SJSA1 (cell line): ENCODE data around the gene PRIM2. TPM values are rescaled to one million over a fixed set of nuclear protein-coding genes. Genes with fewer than 3 reads are reported as not detected.
"Not testable (repeated sequence)": the region's sequence is repeated elsewhere in the genome, so short reads cannot be mapped to it uniquely, and the experiment has no call there.

Experiments
- DNase-seq, 2 experiments: peaks; one replicate each; pipeline ENCODE4 v3.0.0-alpha.2; 2015 to 2020; ENCODE audit warnings: low spot score in 2 of 2, low read depth in 1 of 2
- H3K27ac ChIP-seq: fragments of 250-450 bp; sonication (Bioruptor Pico); 2 replicates; pipeline ENCODE4 v1.5.1; 2020; ENCODE audit warnings: mild to moderate bottlenecking, moderate library complexity
- H3K27me3 ChIP-seq: fragments of 250-450 bp; sonication (Bioruptor Pico); replicated peaks from 2 replicates; pipeline ENCODE4 v1.5.1; 2020; ENCODE audit warnings: mild to moderate bottlenecking, moderate library complexity
- H3K36me3 ChIP-seq: fragments of 250-450 bp; sonication (Bioruptor Pico); 2 replicates; pipeline ENCODE4 v1.5.1; 2020; ENCODE audit warnings: mild to moderate bottlenecking
- H3K4me1 ChIP-seq: fragments of 250-450 bp; sonication (Bioruptor Pico); replicated peaks from 2 replicates; pipeline ENCODE4 v1.6.1; 2021; ENCODE audit warnings: mild to moderate bottlenecking
- H3K4me3 ChIP-seq: fragments of 250-450 bp; sonication (Bioruptor Pico); 2 replicates; pipeline ENCODE4 v1.5.1; 2020; ENCODE audit warnings: mild to moderate bottlenecking
- H3K9me3 ChIP-seq: fragments of 250-450 bp; sonication (Bioruptor Pico); replicated peaks from 2 replicates; pipeline ENCODE4 v1.5.1; 2020; ENCODE audit warnings: mild to moderate bottlenecking
- total RNA-seq: library from RNA; depleted of rRNA; stranded (reverse); fragments of >200 nt; shearing (Covaris generic); gene quantifications from 2 replicates; pipeline ENCODE4 v1.2.3, GENCODE V29; 2014

Gene PRIM2
- total RNA-seq, 1 experiment from 2014 or later = 58.0 TPM

DNA sequence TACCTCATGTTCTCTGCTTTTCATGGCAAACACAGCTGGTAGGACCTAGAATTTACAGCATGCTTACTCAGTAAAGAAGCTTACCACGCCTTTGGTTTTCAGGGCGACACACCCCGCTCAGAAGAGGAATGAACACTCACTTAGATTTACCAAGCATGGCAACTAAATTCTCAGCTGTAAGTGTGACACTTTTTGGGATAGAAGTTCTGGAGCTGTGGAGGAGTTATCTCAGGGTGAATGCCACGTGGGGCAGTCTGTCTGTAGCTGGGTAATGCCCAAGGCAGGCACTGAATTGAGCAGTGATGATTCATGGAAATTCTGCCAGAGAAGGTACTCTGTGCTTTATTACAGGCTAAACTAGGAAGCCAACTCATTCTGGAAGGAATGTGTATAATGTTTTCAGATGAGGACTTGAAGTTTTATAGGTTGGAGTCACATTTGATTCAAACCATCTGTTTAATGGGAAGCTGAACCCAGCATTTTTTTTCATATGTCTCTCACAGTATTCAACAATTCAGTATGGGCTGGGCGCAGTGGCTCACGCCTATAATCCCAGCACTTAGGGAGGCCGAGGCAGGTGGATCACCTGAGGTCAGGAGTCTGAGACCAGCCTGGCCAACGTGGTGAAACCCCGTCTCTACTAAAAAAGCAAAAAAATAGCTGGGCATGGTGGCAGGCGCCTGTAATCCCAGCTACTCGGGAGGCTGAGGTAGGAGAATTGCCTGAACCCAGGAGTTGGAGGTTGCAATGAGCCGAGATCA lies 3.5 kb upstream of the PRIM2 start:
- Histone ChIP-seq H3K27me3 (no peaks in the 10 kb centered on the region), H3K4me3 (no peak overlapping the region), H3K4me1 (peaks cover 62% of the 10 kb centered on the region), H3K27ac (peak overlapping the region; percentile 84), H3K36me3 (peaks cover 4% of the 10 kb centered on the region), H3K9me3 (no peaks in the 10 kb centered on the region)
- DNase-seq = peak; percentile 94 to 96

GRCh38 chr6:57315111-57315510 lies 2.3 kb upstream of the PRIM2 start:
- Histone ChIP-seq H3K27me3 (no peaks in the 10 kb centered on the region), H3K4me1 (peaks cover 58% of the 10 kb centered on the region), H3K4me3 (no peak overlapping the region), H3K27ac (peak overlapping the region; percentile 84), H3K9me3 (no peaks in the 10 kb centered on the region), H3K36me3 (peaks cover 16% of the 10 kb centered on the region)
- DNase-seq = no peak

- DNase-seq = no peak
- H3K36me3 ChIP-seq = peaks cover 24% of the 10 kb centered on the region
- peaks cover 51% of the 10 kb centered on the region for H3K4me1 ChIP-seq
- H3K27me3 ChIP-seq = no peaks in the 10 kb centered on the region
- H3K27ac ChIP-seq = peak overlapping the region; percentile 19; the same call in 1 of the 2 replicates
- no peak overlapping the region for H3K4me3 ChIP-seq
- H3K9me3 ChIP-seq = no peaks in the 10 kb centered on the region
Observed at GRCh38 chr6:57315851-57316250, 1.6 kb upstream of the PRIM2 start.

- H3K27me3 ChIP-seq = no peaks in the 10 kb centered on the region
- peaks cover 51% of the 10 kb centered on the region for H3K4me1 ChIP-seq
- peak; percentile 86 to 91 for DNase-seq
- peak overlapping the region; percentile 57 for H3K27ac ChIP-seq
- H3K9me3 ChIP-seq = no peaks in the 10 kb centered on the region
- H3K4me3 ChIP-seq = peak overlapping the region; percentile 49
- H3K36me3 ChIP-seq = peaks cover 32% of the 10 kb centered on the region
Observed at GRCh38 chr6:57316581-57317059, 810 bp upstream of the PRIM2 start.

GRCh38 chr6:57324538-57324937 lies 7.1 kb downstream of the PRIM2 start:
- Histone ChIP-seq H3K27me3 (no peaks in the 10 kb centered on the region), H3K9me3 (no peaks in the 10 kb centered on the region), H3K27ac (no peak overlapping the region), H3K4me1 (no peaks in the 10 kb centered on the region), H3K4me3 (no peak overlapping the region), H3K36me3 (peaks cover 95% of the 10 kb centered on the region)
- no peak for DNase-seq

- H3K4me1 ChIP-seq = no peaks in the 10 kb centered on the region
- no peaks in the 10 kb centered on the region for H3K27me3 ChIP-seq
- H3K36me3 ChIP-seq = peaks cover 91% of the 10 kb centered on the region
- no peaks in the 10 kb centered on the region for H3K9me3 ChIP-seq
- no peak overlapping the region for H3K4me3 ChIP-seq
- no peak overlapping the region for H3K27ac ChIP-seq
- no peak for DNase-seq
Observed at GRCh38 chr6:57327311-57327710, 9.9 kb downstream of the PRIM2 start.

GRCh38 chr6:57328074-57328473 lies 10.6 kb downstream of the PRIM2 start:
- Histone ChIP-seq H3K4me3 (no peak overlapping the region), H3K36me3 (peaks cover 91% of the 10 kb centered on the region), H3K27me3 (no peaks in the 10 kb centered on the region), H3K27ac (no peak overlapping the region), H3K4me1 (no peaks in the 10 kb centered on the region), H3K9me3 (no peaks in the 10 kb centered on the region)
- DNase-seq = no peak

DNA sequence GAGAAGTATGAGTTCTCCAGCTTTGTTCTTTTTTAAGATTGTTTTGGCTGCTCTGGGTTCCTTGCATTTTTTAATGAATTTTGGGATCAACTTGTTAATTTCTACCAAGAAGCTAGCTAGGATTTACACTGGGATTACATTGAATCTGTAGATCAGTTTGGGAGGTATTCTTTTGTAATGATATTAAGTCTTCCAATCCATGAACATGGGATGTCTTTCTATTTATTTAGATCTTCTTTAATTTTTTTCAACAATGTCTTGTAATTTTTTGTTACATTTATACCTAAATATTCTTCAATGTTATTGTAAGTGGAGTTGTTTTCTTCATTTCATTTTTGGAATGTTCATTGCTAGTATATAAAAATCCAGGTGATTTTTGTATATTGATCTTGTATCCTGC lies 12.5 kb downstream of the PRIM2 start:
- no peaks in the 10 kb centered on the region; the same call in 1 of the 2 replicates for H3K9me3 ChIP-seq
- no peaks in the 10 kb centered on the region for H3K4me1 ChIP-seq
- DNase-seq = no peak
- no peaks in the 10 kb centered on the region for H3K27me3 ChIP-seq
- no peak overlapping the region for H3K4me3 ChIP-seq
- H3K27ac ChIP-seq = no peak overlapping the region
- peaks cover 88% of the 10 kb centered on the region for H3K36me3 ChIP-seq

DNA sequence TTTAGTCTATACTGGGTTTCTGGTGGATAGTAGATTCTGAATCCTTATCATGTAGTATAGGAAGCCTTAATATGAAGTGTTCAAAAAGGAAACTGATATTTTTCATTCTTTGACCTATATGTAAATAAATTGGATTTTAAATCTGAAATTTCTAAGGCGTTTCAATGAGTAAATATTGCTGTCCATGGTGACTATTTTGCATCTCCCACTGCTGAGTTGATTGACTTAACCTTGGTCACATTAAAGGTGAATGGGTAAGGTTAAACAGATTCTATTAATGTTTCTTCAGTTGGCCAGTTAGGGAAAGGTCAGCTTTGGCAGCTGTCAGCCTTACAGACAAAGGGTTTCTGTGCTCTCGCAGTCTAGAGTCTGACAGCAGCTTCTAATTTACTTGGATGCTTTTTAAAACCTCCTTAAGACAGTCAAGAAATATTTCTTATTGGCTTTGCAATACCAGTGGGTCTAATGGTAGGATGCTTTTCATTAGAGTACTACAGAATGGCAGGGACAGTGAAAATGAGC lies 24.8 kb downstream of the PRIM2 start:
- Histone ChIP-seq H3K9me3 (no peaks in the 10 kb centered on the region), H3K27ac (no peak overlapping the region), H3K36me3 (no peaks in the 10 kb centered on the region), H3K27me3 (no peaks in the 10 kb centered on the region), H3K4me1 (no peaks in the 10 kb centered on the region), H3K4me3 (no peak overlapping the region)
- DNase-seq = no peak

- not testable (repeated sequence) for DNase-seq, H3K9me3 ChIP-seq, H3K4me1 ChIP-seq, H3K36me3 ChIP-seq, H3K27me3 ChIP-seq, H3K4me3 ChIP-seq, H3K27ac ChIP-seq
Observed at GRCh38 chr6:57343342-57343741, 25.9 kb downstream of the PRIM2 start.

GRCh38 chr6:57346715-57347114 lies 29.3 kb downstream of the PRIM2 start:
- H3K4me3 ChIP-seq, H3K36me3 ChIP-seq, H3K27me3 ChIP-seq, DNase-seq, H3K4me1 ChIP-seq, H3K9me3 ChIP-seq, H3K27ac ChIP-seq: not testable (repeated sequence)

DNA sequence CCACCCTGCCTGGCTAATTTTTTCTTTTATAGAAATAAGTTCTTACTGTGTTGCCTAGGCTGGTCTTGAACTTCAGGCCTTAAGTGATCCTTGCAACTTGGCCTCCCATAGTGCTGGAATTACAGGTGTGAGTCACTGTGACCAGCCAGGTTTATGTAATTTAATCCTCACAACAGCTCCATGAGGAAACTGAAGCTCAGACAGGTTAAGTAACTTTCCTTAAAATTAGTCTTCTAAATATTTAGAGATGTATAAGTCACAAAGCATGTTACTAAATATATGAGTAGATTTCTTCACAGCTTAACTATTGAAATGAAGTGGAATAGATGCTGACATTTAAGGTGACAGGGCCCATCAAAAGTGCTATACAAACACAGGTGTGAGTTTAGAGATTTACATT lies 30.2 kb downstream of the PRIM2 start:
- DNase-seq, H3K27me3 ChIP-seq, H3K4me1 ChIP-seq, H3K27ac ChIP-seq, H3K36me3 ChIP-seq, H3K4me3 ChIP-seq, H3K9me3 ChIP-seq: not testable (repeated sequence)

DNA sequence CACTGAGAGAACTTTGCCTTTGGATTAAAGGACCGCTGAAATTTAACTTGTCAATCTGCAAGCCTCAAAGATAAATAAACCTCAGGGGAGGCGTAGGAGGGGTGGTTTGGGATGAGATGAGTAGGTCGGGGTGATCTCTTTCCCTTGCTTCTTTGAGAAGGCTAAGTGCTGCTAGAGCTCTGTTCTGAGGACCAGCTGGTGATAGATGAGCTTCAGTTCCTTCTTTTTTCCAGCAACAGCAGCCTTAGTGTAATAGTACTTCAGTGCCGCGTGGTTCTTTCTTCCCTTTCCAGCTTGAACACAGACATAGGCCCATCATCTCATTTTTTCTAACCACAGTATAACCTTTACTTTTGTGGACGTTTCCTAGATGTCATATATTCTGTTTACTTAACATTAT lies 33.0 kb downstream of the PRIM2 start:
- H3K36me3 ChIP-seq, H3K27ac ChIP-seq, H3K9me3 ChIP-seq, H3K4me3 ChIP-seq, H3K27me3 ChIP-seq, H3K4me1 ChIP-seq, DNase-seq: not testable (repeated sequence)

GRCh38 chr6:57352596-57352995 lies 35.2 kb downstream of the PRIM2 start:
- H3K27ac ChIP-seq, H3K9me3 ChIP-seq, H3K4me3 ChIP-seq, DNase-seq, H3K4me1 ChIP-seq, H3K36me3 ChIP-seq, H3K27me3 ChIP-seq: not testable (repeated sequence)
